DLD1 (cell line): Measurements from ENCODE around the gene SYNC.

Experiments
- in situ Hi-C: cut with HindIII; loops from 2 replicates; pipeline ENCODE4 v1.10.0; 2017; ENCODE audit warnings: low sequenced_read_pairs

Gene SYNC

GRCh38 chr1:32702599-32703478, at the start of gene SYNC:
SYNC (minus strand) TSS chr1:32702770; CDS start chr1:32702660, 110 bp downstream.
- in situ Hi-C loops, result no loop called here

DNA sequence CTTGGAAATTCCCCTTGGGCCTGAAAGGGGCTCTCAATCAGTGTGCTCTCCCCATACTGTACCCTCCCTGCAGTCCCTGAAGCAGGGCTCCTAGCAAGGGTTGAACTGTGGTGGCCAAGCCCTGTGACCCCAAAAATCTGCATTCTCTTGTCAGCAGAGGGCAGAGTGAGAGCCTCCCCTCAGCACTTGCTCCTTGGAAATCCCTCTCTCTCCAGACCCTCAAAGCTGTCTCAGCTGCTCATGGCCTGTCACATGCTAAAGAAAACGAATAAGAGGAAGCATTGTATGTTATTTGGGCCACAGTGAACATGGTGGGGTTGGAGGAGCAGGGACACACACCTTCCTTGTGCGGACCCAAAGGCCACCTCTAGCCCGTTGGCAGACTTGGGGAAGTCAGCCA, 47.2 kb upstream of the SYNC start:
- in situ Hi-C loops, result no loop called here

DNA sequence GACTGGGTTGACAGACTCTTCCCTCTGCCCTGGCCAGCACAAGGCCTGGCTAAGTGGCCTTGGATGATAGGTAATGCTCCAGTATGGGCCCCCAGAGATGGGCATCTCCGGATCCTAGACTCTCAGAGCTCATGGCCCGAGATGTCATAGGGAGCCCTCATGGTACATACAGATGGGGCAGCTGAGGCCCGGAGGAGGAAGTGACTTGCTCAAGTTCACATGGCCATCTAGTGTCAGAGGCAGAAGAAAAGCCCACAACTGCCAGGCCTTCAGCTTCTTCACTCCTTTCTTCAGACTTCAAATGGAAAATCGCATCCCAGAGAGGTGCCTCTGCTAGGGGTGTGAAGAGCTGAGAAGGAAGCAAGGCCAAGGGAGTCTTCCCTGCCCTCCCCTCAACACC, 46.8 kb upstream of the SYNC start:
- in situ Hi-C loops, result no loop called here

DNA sequence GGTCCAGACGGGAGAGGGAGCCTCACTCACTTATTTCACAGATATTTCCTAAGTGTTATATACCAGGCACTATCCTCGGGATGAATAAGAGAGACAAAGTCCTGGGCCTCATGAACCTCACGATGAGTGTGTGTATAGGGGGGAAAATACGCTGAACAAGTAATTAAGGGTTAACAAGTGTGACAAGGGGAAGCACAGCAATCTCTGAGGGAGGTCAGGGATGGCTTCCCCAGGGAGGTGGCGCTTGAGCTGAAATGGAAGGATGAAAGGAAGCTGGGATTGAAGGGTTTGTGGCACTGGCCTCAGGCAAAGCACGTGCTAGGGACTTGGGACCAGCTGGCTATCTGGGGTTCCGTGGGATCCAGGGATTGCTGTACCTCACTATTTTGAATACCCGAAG, 46.4 kb upstream of the SYNC start:
- in situ Hi-C loops, result no loop called here

DNA sequence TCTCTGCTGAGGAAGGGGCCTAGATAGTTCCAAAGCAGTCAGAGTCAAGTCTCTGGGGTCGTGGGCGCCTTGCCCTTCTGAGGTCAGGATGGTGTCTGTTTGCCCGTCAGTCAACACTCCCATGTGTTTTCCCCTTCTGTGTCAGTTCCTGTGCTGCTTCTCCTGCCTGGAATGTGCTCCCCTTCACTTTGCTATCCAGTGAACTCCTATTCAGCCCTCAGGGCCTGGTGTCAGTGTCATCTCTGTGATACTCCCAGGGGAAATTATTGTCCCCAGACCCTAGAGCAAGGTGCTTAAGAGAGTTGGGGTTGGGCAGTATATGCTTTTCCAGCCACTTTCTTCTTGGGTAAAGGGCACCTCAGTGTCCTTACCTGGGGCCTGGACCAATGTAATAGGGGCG, 45.8 kb upstream of the SYNC start:
- in situ Hi-C loops, result no loop called here

DNA sequence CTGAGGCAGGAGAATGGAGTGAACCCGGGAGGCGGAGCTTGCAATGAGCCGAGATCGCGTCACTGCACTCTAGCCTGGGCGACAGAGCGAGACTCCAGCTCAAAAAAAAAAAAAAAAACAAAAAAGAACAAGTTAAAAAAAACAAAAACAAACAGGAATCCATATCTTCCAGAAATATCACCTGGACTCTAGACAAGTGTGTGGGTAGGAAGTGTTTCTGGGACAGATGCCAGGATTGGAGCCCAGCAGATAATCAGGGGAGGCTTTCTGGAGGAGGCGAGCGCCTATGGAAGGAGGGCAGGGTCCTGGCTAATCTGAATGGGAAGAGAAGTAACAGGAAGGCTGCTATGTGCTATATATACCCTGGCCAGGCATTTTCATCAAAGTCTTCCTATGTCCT, 43.6 kb upstream of the SYNC start:
- in situ Hi-C loops, result no loop called here

DNA sequence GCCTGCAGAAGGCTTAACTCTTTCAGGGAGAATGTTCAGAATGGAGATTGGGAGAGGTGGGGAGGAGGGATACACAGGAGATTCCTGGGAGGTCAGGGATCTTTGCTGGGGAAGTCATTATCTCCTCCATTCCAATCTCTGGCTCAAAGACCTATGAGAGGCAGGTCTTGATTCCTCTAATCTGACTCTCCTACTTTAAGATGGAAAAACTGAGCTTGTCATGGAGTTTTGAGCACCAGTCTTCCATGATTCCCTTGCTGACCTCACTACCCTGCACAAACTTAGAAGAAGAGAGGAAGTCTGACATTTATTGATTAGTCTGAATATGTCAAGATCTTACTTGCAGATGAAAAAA, 41.5 kb upstream of the SYNC start:
- in situ Hi-C loops, result no loop called here

GRCh38 chr1:32743380-32744070, 41.0 kb upstream of the SYNC start:
- in situ Hi-C loops, result no loop called here

- in situ Hi-C loops, result no loop called here
These were observed 40.4 kb upstream of the SYNC start for GRCh38 chr1:32742956-32743355.

DNA sequence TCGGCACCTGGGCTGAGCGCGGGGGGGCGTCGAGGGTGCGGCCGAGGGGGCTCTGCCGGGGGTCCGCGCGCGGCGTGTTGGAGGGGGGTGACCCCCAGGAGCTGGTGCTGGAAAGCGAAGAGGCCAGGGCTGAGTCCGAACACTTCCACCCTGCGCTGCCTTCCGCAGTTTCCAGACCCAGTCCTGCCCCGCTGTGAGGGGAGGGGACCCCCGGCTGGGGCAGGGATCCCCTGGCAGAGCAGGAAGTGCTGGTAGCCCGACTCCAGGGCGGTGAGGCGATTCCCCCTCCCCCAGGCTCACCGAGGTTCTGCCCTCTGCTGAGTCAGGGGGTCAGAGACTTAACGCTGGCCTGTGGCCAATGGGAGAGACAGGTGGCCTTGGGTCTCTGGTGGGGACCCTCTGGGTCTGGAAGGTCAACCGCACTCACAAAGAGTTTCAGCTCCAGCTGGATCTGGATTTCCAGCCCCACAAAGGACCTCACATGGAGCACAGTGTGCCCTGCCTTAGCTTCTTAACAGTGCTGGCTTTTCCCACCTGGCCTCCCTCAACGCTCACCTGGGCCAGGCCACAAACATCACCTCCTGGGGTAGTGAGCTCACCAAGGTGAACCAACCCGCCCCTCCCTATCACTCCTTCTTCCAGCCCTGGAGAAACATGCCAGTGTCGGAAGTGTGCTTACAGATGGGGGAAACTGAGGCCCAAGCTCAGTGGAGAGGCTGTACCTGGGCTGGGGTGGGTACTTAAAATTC, 39.8 kb upstream of the SYNC start:
- in situ Hi-C loops, result no loop called here

DNA sequence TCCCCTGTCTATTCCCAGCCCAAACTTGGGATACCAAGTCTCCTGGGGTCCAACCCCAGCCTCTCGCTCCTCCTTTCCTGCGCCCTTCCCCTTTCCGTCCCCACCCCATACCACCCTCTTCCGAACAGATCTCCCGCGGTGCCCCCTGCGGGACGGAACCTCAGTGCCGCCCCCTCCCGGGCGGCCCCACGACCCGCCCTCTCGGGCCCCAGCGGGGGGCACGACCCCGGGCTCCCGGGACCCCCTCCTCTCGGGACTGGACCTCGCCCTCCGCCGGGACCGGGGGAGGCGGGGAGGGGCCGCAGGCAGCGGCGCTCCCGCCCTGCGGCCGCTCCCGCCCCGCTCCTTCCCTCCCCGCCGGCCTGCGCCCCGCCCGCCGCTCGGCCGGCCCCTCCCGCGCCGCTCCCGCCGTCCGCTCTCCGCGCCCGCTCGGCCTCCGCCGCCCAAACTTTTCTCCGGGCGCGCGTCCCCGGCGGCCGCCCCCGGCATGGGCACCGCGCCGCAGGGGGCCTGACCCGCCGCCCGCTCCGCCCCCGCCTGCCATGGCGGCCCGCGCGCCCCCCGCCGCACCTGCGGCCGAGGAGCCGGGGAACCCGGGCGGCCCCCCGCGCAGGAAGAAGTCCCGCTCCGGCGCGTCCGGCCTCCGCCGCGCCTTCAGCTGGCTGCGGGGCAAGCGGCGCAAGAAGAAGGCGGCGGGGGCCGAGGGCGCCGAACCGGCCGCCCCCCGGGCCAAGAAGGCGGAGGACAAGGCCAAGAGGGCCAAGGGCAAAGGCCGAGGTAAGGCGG, 39.0 kb upstream of the SYNC start:
- in situ Hi-C loops, result no loop called here

DNA sequence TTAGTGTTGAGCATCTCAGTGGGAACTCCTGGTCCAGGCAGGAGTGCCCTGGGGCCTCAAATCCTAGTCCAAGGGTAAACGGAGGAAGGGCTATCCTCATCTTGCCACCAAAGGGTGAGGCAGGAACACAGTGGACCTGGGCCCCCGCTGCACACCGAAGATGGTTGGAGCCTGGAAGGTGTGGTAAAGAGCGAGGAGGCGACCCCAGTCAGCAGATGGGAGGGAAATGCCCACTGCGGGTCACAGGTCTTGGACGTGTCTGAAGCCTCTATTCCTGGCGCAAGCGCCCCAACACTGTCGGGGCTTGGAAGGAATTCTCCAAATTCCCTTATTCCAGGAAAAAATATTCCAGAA, 38.5 kb upstream of the SYNC start:
- in situ Hi-C loops, result no loop called here

GRCh38 chr1:32736812-32737791, 34.5 kb upstream of the SYNC start:
- in situ Hi-C loops, result no loop called here

- in situ Hi-C loops, result no loop called here
These were observed 31.2 kb upstream of the SYNC start for GRCh38 chr1:32733582-32734321.

GRCh38 chr1:32729254-32730046, 26.9 kb upstream of the SYNC start:
- in situ Hi-C loops, result no loop called here

- in situ Hi-C loops, result no loop called here
These were observed 26.0 kb upstream of the SYNC start for GRCh38 chr1:32728413-32729077.

DNA sequence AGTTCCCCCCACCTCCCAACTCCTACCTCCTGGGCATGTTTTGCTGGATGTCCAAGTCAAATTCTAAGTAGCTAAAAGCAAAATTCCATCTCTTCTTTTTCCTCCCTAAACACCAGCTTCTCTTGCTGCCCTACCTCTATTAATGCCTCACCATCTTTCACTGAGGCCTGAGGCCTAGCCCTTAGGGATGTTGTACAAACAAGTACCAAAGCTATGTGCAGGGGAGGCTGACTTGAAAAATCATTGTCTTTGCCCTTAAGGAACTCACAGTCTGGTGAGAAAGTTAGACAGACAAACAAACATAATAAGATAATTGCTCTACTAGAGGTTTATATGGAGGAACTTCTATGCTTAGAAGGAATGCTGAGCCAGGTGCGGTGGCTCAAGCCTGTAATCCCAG, 25.3 kb upstream of the SYNC start:
- in situ Hi-C loops, result no loop called here

GRCh38 chr1:32725615-32725982, 23.0 kb upstream of the SYNC start:
- in situ Hi-C loops, result no loop called here
